Activated CD8-positive, alpha-beta memory T cell treated with anti-CD3 and anti-CD28 coated beads for 24 hours (primary cell): ENCODE data around the gene AP4B1.
"Not testable (repeated sequence)": the region's sequence is repeated elsewhere in the genome, so short reads cannot be mapped to it uniquely, and the experiment has no call there.

Source experiments
- DNase-seq: peaks from one replicate; pipeline ENCODE4 v3.0.0-alpha.2; 2020

AP4B1 gene

DNA sequence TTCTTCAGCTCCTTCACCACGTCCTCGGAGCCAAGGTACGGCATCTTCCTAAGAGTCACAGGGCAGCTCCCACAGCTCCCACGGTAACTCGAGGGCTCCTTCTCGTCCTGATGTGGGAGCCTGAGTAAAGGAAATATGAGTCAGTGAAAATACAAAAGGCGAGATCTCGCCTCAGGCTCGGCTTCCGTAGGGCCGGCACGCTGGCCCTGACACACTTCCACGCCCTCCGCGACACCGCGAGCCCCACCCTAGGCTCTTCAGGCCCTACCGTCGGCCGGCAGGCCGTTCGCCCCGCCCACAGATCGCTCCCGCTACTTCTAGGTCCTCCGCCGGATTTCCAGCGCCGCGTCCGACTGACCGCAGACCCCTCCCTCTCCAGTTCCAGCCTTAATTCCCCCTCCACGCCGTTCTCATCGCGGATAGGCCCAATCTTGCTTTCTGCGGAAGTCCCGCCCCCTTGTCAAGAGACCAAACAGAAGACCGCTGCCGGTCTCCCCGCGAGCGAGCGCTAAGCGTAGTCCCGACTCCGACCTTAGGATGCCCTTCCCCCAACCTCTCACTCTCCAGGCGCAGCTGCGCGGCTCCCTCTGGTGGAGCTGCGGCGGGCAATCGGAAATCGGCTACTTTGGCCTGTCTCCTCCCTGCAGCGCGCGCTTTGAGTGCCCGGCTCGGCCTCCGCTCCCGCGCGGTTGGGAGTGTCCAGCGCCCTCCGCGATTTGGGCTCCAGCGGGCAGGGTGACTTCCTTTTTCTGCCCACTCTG, at the start of gene AP4B1, which contains the start of gene DCLRE1B:
Gene AP4B1, minus strand, starts transcription at position 126 of the 761 bp plus-strand sequence. Its CDS starts 82 bp downstream, at position 44.
Gene DCLRE1B, plus strand, starts transcription at position 653 of the 761 bp plus-strand sequence. CDS start 261 bp downstream, outside the sequence.
- DNase-seq, result peak; percentile 97

DNA sequence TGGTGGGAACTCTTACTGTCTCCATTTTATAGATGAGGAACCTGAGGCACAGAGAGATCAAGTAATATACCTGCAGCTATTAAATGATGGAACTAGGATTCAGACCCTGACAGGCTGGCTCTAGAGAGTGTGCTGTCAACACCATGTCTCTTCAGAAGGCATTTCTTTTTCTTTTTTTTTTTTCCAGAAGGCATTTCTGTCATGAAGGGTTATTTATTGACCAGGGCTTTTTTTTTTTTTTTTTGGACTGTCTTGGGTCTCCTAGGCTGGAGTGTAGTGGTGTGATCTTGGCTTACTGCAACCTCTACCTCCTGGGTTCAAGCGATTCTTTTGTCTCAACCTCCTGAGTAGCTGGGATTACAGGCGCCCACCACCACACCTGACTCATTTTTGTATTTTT, 47.1 kb upstream of the AP4B1 start:
- DNase-seq, result no peak

GRCh38 chr1:113950908-113951307, 46.3 kb upstream of the AP4B1 start:
- DNase-seq, result no peak

- DNase-seq, result no peak
These were observed 44.4 kb upstream of the AP4B1 start for GRCh38 chr1:113949007-113949406.

- DNase-seq, result not testable (repeated sequence)
These were observed 43.6 kb upstream of the AP4B1 start for GRCh38 chr1:113948151-113948550.

- DNase-seq, result no peak
These were observed 42.9 kb upstream of the AP4B1 start for GRCh38 chr1:113947388-113948107.

- DNase-seq, result no peak
These were observed 42.2 kb upstream of the AP4B1 start for GRCh38 chr1:113946678-113947387.

- no peak for DNase-seq
These were observed 41.5 kb upstream of the AP4B1 start for GRCh38 chr1:113946112-113946511.

GRCh38 chr1:113945329-113945728, 40.7 kb upstream of the AP4B1 start:
- DNase-seq, result no peak

GRCh38 chr1:113943028-113943811, 38.6 kb upstream of the AP4B1 start:
- no peak for DNase-seq

GRCh38 chr1:113942527-113942926, 37.9 kb upstream of the AP4B1 start:
- DNase-seq, result no peak

DNA sequence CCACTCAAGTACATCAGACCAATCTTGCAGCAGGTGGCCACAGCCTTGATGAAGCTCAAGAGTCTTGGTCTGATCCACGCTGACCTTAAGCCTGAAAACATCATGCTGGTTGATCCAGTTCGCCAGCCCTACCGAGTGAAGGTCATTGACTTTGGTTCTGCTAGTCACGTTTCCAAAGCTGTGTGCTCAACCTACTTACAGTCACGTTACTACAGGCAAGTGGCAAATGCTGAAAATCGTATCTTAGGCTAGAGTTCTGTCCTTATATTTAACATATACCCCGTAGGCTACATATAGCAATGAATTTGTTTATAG, 36.6 kb upstream of the AP4B1 start:
- no peak for DNase-seq

- peak; percentile 74 for DNase-seq
These were observed 36.0 kb upstream of the AP4B1 start for GRCh38 chr1:113940365-113941244.

DNA sequence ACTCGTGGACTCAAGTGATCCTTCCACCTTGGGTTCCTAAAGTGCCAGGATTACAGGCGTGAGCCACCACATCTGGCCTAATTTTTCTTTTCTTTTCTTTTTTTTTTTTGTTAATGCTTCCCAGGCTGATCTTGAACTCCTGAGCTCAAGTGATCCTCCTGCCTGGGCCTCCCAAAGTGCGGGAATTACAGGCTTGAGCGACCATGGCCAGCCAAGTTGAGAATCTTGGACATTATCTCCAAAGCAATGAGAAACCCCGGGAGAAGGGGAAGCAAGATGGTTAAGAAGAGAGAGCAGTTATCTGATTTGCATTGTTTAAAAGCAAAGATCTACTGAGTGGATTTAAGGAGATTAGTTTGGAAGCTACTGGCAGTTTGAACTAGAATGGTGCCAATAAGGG, 33.6 kb upstream of the AP4B1 start:
- no peak for DNase-seq

- DNase-seq, result no peak
These were observed 32.5 kb upstream of the AP4B1 start for GRCh38 chr1:113937146-113937545.

GRCh38 chr1:113935970-113936369, 31.4 kb upstream of the AP4B1 start:
- DNase-seq, result no peak

GRCh38 chr1:113935176-113935575, 30.6 kb upstream of the AP4B1 start:
- no peak for DNase-seq

DNA sequence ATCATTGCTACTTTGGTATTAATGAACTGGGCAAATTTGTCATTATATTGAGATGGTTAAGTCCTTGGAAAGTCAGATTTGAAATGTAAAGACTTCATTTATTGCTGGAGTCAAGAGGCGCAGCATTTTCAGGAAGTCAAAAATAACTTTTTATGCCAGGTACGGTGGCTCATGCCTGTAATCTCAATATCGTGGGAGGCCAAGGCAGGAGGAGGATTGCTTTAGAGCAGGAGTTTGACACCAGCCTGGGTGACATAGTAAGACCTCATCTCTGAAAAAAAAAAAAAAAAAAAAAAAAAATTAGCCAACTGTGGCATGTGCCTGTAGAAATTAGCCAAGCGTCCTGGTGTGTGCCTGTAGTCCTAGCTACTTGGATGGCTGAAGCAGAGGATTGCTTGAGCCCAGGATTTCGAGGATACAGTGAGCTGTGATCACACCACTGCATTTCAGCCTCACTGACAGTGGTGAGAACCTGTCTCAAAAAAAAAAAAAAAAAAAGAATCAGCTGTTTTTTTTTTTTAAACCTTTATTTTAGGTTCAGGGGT, 30.0 kb upstream of the AP4B1 start:
- no peak for DNase-seq

- no peak for DNase-seq
These were observed 29.4 kb upstream of the AP4B1 start for GRCh38 chr1:113934006-113934405.

GRCh38 chr1:113931451-113931851, 26.9 kb upstream of the AP4B1 start:
- DNase-seq, result no peak

GRCh38 chr1:113930499-113931161, 26.0 kb upstream of the AP4B1 start:
- DNase-seq, result peak; percentile 73
